ENCODE results near the gene ATXN1.
A peak's percentile ranks its signal among the peaks of the same experiment; 100 is the strongest.

ATXN1 gene

GRCh38 chr6:16339265-16339587 lies 422.0 kb downstream of the ATXN1 start:
- H3K4me3 ChIP-seq (ENCODE audit: low read length) = no peak overlapping the region
- no peaks in the 10 kb centered on the region for H3K79me2 ChIP-seq (ENCODE audit: control insufficient read depth, low read length)
- no peaks in the 10 kb centered on the region for H3K9me2 ChIP-seq (replicated peaks; ENCODE audit: control insufficient read depth, low read length)
- H3K27ac ChIP-seq (ENCODE audit: low read depth, low read length) = no peak overlapping the region
- peaks cover 14% of the 10 kb centered on the region for H3K4me1 ChIP-seq (ENCODE audit: control insufficient read depth, low read length)
- H3K9me3 ChIP-seq (ENCODE audit: control insufficient read depth, insufficient read depth, low read length) = no peaks in the 10 kb centered on the region
- H3F3A ChIP-seq (ENCODE audit: control insufficient read depth, insufficient read depth) = no peaks in the 10 kb centered on the region
- no peaks in the 10 kb centered on the region for H3K36me3 ChIP-seq (ENCODE audit: control insufficient read depth, low read length)
- no peak for TF ChIP-seq CTCF (IDR thresholded peaks at IDR 0.05; ENCODE audit: low read depth, low read length, poor library complexity, severe bottlenecking)
- TF ChIP-seq EZH2phosphoT487 (IDR thresholded peaks at IDR 0.05; ENCODE audit: borderline replicate concordance, low read length) = no peak
- no peak overlapping the region for H3K4me2 ChIP-seq (ENCODE audit: low read length)
- no peaks in the 10 kb centered on the region for H4K20me1 ChIP-seq (ENCODE audit: control insufficient read depth, insufficient read depth, low read depth, low read length)
- H3K27me3 ChIP-seq (ENCODE audit: control insufficient read depth, low read length) = no peaks in the 10 kb centered on the region

GRCh38 chr6:16338577-16339264 lies 422.5 kb downstream of the ATXN1 start:
- Histone ChIP-seq H3K27ac (ENCODE audit: low read depth, low read length) (no peak overlapping the region), H3K4me2 (ENCODE audit: low read length) (no peak overlapping the region), H3F3A (ENCODE audit: control insufficient read depth, insufficient read depth) (no peaks in the 10 kb centered on the region), H3K4me1 (ENCODE audit: control insufficient read depth, low read length) (peaks cover 14% of the 10 kb centered on the region), H3K4me3 (ENCODE audit: low read length) (no peak overlapping the region), H4K20me1 (ENCODE audit: control insufficient read depth, insufficient read depth, low read depth, low read length) (no peaks in the 10 kb centered on the region), H3K36me3 (ENCODE audit: control insufficient read depth, low read length) (no peaks in the 10 kb centered on the region), H3K27me3 (ENCODE audit: control insufficient read depth, low read length) (no peaks in the 10 kb centered on the region), H3K9me3 (ENCODE audit: control insufficient read depth, insufficient read depth, low read length) (no peaks in the 10 kb centered on the region), H3K9me2 (replicated peaks; ENCODE audit: control insufficient read depth, low read length) (no peaks in the 10 kb centered on the region), H3K79me2 (ENCODE audit: control insufficient read depth, low read length) (no peaks in the 10 kb centered on the region)
- TF ChIP-seq EZH2phosphoT487 (IDR thresholded peaks at IDR 0.05; ENCODE audit: borderline replicate concordance, low read length) (no peak), CTCF (IDR thresholded peaks at IDR 0.05; ENCODE audit: low read depth, low read length, poor library complexity, severe bottlenecking) (peak; percentile 33)

GRCh38 chr6:16337295-16337975 lies 423.8 kb downstream of the ATXN1 start:
- Histone ChIP-seq H3K4me1 (ENCODE audit: control insufficient read depth, low read length) (peaks cover 22% of the 10 kb centered on the region), H3K9me2 (replicated peaks; ENCODE audit: control insufficient read depth, low read length) (no peaks in the 10 kb centered on the region), H3K4me2 (ENCODE audit: low read length) (no peak overlapping the region), H3K27me3 (ENCODE audit: control insufficient read depth, low read length) (no peaks in the 10 kb centered on the region), H3K27ac (ENCODE audit: low read depth, low read length) (no peak overlapping the region), H3K9me3 (ENCODE audit: control insufficient read depth, insufficient read depth, low read length) (no peaks in the 10 kb centered on the region), H3F3A (ENCODE audit: control insufficient read depth, insufficient read depth) (peaks cover 2% of the 10 kb centered on the region; the same call in 1 of the 2 replicates), H3K36me3 (ENCODE audit: control insufficient read depth, low read length) (no peaks in the 10 kb centered on the region), H4K20me1 (ENCODE audit: control insufficient read depth, insufficient read depth, low read depth, low read length) (no peaks in the 10 kb centered on the region), H3K79me2 (ENCODE audit: control insufficient read depth, low read length) (no peaks in the 10 kb centered on the region), H3K4me3 (ENCODE audit: low read length) (no peak overlapping the region)
- TF ChIP-seq EZH2phosphoT487 (IDR thresholded peaks at IDR 0.05; ENCODE audit: borderline replicate concordance, low read length) (no peak), CTCF (IDR thresholded peaks at IDR 0.05; ENCODE audit: low read depth, low read length, poor library complexity, severe bottlenecking) (no peak)
